ENCODE measurements around the gene HOXC9.
A peak's percentile ranks its signal among the peaks of the same experiment; 100 is the strongest.

Gene HOXC9

GRCh38 chr12:54020591-54021405, 20.8 kb downstream of the HOXC9 start:
- H3K27me3 ChIP-seq, result no peaks in the 10 kb centered on the region
- intact Hi-C loops (cut with DNase I; ENCODE audit: low total_unique reads), result no loop called here
- no peak for TF ChIP-seq CTCF (IDR thresholded peaks at IDR 0.05)
- H3K9me3 ChIP-seq, result no peaks in the 10 kb centered on the region
- peak overlapping the region; percentile 98 for H3K27ac ChIP-seq
- H3K4me1 ChIP-seq, result peaks cover 0 to 78% (median 48%) of the 10 kb centered on the region in 4 donors
- H3K4me3 ChIP-seq, result peak overlapping the region; percentile 69 to 71
- no peaks in the 10 kb centered on the region for H3K36me3 ChIP-seq
- DNase-seq, result no peak

- Histone ChIP-seq H3K9me3 (no peaks in the 10 kb centered on the region), H3K36me3 (no peaks in the 10 kb centered on the region), H3K4me1 (peaks cover 0 to 79% (median 54%) of the 10 kb centered on the region in 4 donors), H3K4me3 (peak overlapping the region; percentile 69 to 71), H3K27me3 (no peaks in the 10 kb centered on the region), H3K27ac (peak overlapping the region; percentile 98)
- intact Hi-C loops (cut with DNase I; ENCODE audit: low total_unique reads), result no loop called here
- DNase-seq, result no peak
- TF ChIP-seq CTCF (IDR thresholded peaks at IDR 0.05), result no peak
Measured at GRCh38 chr12:54021432-54022013, 21.6 kb downstream of the HOXC9 start.

- peaks cover 0 to 96% (median 68%) of the 10 kb centered on the region in 4 donors for H3K4me1 ChIP-seq
- H3K4me3 ChIP-seq, result peak overlapping the region in 1 of 2 donors; percentile 44
- H3K27ac ChIP-seq, result peak overlapping the region; percentile 98
- intact Hi-C loops (cut with DNase I; ENCODE audit: low total_unique reads), result no loop called here
- no peak for TF ChIP-seq CTCF (IDR thresholded peaks at IDR 0.05)
- H3K27me3 ChIP-seq, result no peaks in the 10 kb centered on the region
- DNase-seq, result no peak
- no peaks in the 10 kb centered on the region for H3K9me3 ChIP-seq
- H3K36me3 ChIP-seq, result no peaks in the 10 kb centered on the region
Measured at GRCh38 chr12:54022960-54023884, 23.3 kb downstream of the HOXC9 start.

GRCh38 chr12:54024127-54024526, 24.2 kb downstream of the HOXC9 start:
- Histone ChIP-seq H3K4me3 (peak overlapping the region; percentile 5 to 44), H3K27me3 (no peaks in the 10 kb centered on the region), H3K27ac (peak overlapping the region; percentile 98), H3K36me3 (no peaks in the 10 kb centered on the region), H3K9me3 (no peaks in the 10 kb centered on the region), H3K4me1 (peaks cover 0 to 99% (median 70%) of the 10 kb centered on the region in 4 donors)
- no peak for DNase-seq
- intact Hi-C loops (cut with DNase I; ENCODE audit: low total_unique reads), result no loop called here
- TF ChIP-seq CTCF (IDR thresholded peaks at IDR 0.05), result no peak

- peak overlapping the region; percentile 5 to 44 for H3K4me3 ChIP-seq
- no peak for DNase-seq
- peak overlapping the region; percentile 98 for H3K27ac ChIP-seq
- H3K9me3 ChIP-seq, result no peaks in the 10 kb centered on the region
- peaks cover 0 to 4% (median 2%) of the 10 kb centered on the region in 3 donors for H3K36me3 ChIP-seq
- TF ChIP-seq CTCF (IDR thresholded peaks at IDR 0.05), result no peak
- no peaks in the 10 kb centered on the region for H3K27me3 ChIP-seq
- intact Hi-C loops (cut with DNase I; ENCODE audit: low total_unique reads), result no loop called here
- peaks cover 0 to 99% (median 69%) of the 10 kb centered on the region in 4 donors for H3K4me1 ChIP-seq
Measured at GRCh38 chr12:54024581-54025305, 24.8 kb downstream of the HOXC9 start.

All from tibial artery (tissue), 4 donors.